Measurements from ENCODE around the gene NKAIN4.
"Not testable (repeated sequence)": the region's sequence is repeated elsewhere in the genome, so short reads cannot be mapped to it uniquely, and the experiment has no call there.

NKAIN4 gene

GRCh38 chr20:63254606-63255384, 532 bp upstream of the NKAIN4 start:
- no peak for DNase-seq

DNA sequence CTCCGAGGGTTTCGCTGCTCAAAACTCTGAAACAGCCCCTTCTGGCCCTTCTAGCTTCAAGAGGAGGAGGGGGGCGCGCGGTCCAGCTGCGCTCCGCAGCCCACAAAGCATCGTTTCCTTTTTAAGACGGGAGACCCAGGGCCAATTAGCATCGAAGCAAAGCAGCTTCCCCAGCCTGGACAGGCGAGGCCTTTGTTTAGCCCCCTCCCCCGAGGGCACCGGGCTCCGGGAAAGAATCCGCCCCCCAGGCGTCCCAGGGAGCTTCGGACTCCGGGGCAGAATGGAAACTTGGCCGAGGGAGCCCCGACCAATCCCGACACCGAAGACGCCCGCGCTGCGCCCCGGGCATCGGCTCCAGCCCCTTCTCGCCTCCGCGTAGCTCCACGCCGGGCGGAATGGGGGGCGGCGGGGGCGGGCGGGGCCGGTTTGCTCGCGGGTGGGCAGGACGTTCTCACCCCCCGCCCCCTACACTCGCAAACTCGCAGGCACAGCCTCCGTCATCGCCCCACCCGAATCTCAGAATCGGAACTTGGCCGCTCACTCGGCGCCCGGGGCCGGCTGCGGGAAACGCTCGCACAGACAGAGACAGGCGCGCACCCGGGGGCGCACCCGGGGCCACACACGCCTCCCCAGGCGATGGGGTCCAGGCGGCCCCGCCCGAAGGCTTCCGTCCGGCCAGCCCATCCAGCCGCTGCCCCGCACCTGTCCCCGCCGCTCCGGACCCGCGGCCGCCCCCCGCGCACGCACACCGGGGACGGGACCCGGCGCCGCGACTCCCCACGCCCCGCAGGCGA, 628 bp downstream of the NKAIN4 start:
- DNase-seq: no peak

DNA sequence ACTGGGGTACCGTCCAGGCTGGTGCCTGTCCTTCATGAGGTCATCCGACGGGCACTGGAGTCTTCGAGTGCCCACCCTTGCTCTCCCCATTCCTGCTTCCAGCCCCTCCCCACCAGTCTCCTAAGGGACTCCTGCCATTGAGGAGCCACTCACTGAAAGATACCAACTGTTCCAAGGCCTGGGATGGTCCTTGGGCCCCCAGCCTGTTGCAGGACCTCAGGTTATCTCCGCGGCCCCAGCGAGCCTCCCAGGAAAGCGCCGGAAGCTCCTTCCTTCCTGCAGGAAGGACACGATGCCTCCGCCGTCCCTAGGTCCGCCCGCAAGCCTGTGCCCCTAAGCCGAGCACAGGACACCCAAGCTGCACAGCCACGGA, 1.2 kb downstream of the NKAIN4 start:
- no peak for DNase-seq

- DNase-seq: no peak
These were observed 2.0 kb downstream of the NKAIN4 start for GRCh38 chr20:63252284-63252711.

- DNase-seq: not testable (repeated sequence)
These were observed 2.9 kb downstream of the NKAIN4 start for GRCh38 chr20:63251350-63251749.

DNA sequence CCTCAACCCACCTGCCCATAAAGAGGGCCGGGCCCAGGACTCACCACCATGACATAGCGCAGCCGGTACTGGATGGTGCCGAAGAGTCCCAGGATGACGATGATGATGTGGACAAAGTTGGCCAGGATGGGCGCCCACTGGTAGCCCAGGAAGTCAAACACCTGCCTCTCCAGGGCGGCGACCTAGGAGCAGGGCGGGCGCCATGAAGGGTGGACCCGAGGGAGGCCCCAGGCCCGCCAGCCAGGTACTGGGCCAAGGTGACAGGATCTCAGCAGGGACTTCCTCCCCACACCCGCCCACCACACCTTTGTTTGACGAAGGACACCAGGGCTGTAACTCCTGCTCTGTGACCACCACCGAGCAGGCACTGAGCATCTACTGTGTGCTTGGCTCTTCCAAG, 4.4 kb downstream of the NKAIN4 start:
- no peak for DNase-seq

- no peak for DNase-seq
These were observed 5.2 kb downstream of the NKAIN4 start for GRCh38 chr20:63248835-63249591.

DNA sequence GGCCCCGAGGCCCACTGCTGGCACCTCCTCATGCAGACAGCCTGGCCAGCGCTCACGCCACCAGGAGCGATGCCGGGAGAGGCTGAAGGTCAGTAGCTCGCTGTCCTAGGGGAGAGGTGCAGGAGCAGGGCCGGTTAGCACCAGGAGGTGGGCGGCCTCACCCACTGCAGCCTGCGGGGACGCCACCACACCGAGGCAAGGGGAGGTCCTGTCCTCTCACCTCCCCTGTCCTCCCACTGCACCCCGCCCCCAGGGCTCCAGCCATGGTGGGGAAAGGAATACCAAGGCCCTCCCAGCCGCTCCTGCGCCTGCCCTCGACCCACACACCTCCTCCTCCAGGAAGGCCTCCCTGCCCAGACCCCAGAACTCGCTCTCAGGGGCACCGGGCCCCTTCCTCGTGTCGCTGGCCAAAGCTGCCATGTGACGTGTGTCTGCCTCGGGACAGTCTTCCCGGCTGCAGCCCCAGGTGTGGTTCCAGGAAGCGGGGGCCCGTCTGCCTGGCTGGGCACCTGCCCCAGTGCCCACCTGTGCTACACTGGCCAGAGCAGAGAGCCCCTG, 6.5 kb downstream of the NKAIN4 start:
- DNase-seq: no peak

DNA sequence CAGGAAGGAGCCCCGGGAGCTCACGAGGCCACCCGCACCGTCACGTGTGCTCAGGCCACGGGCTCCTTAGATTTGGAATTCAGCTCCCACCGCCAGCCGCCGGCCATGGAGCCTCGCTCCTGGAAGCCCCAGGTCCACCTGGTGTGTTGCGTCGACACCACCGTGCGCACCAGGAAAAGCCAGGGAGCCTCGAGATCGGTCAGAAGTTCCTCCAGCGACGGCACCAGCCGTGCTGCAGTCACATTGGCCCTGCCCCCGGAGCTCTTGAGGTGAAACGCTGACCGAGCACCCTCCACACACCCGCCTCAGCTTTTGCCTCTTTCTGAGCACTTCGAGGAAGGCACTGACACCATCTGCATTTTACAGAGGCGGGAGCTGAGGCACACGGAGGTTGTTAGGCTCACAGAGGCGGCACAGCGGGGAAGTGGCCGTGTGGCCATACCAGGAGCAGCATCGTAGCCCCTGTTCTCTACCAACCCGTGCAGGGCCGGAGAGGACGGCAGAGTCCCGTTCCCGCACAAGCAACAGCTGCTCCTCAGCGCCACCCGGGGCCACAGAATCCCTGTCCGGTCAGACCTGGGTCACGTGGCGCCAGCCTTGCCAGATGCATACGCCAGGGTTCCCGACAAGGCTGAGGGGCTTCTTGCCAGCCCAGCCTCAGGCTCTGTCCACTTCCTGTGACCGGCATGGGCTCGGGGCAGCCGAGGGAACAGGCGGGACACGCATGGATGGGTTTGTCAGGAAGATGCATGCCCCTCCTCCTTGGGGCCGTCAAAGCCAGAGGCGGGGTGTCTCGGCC, 7.6 kb downstream of the NKAIN4 start:
- no peak for DNase-seq

GRCh38 chr20:63244468-63244867, 9.8 kb downstream of the NKAIN4 start:
- DNase-seq: no peak

- no peak for DNase-seq
These were observed 10.5 kb downstream of the NKAIN4 start for GRCh38 chr20:63243604-63244247.

DNA sequence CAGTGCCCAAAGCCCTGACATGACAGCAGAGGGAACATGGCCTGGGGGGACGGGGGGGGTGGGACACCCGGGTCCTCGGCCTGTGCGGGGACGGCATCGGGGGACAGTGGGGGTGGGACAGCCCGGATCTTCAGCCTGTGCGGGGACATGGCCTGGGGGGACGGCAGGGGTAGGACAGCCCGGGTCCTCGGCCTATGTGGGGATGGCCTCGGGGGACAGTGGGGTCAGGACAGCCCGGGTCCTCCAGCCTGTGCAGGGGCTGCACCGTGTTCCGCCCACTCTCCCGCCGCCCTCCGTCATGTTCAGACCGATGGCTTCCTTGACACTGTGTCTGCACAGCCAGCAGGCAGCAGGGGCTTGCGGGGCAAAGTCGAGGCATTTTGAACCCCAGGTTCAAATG, 11.5 kb downstream of the NKAIN4 start:
- DNase-seq: no peak

DNA sequence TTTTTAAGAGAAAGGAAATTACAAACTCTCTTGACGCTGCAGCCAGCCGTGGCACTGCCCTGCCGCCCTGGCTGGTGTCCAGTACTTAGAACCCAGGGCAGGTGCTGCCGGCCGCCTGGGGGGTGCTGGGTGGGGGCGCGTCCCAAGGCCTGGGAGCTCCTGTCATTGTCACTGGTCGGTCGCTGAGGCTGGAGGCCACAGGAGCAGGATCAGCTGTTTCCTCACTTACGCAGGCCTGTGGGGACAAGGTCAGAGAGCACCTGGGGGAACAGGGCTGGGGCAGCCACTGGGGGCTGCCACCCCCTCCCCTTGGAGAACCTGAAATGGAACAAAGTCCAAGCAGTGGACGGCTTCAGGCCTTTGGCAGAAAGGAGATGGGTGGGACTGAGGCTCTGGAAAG, 13.0 kb downstream of the NKAIN4 start:
- DNase-seq: no peak

DNA sequence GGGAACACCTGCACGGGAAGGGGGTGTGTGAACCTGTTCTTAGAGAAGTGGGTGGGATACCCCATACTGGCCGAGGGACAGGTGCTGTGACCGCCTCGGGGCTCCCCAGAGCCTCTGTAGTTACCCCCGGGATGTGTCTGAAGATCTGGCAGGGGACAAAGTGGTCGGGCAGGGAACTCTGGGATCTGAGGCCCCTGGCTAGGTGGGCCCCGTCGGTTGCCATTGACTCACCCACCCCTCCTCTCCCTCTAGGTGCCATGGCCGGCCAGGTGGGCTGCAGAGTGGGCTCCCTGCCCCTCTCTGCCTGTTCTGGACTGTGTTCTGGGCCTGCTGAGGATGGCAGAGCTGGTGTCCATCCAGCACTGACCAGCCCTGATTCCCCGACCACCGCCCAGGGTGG, 14.3 kb downstream of the NKAIN4 start:
- no peak for DNase-seq

GRCh38 chr20:63239431-63239830, 14.8 kb downstream of the NKAIN4 start:
- no peak for DNase-seq

GRCh38 chr20:63238514-63239125, 15.6 kb downstream of the NKAIN4 start:
- DNase-seq: no peak

GRCh38 chr20:63238031-63238430, 16.2 kb downstream of the NKAIN4 start:
- no peak for DNase-seq

- DNase-seq: no peak
These were observed 18.0 kb downstream of the NKAIN4 start for GRCh38 chr20:63236116-63236837.

- DNase-seq: no peak
These were observed 18.8 kb downstream of the NKAIN4 start, which contains the start of gene BIRC7 for GRCh38 chr20:63235399-63235983. TSS of gene BIRC7 (plus strand) at chr20:63235905. CDS start at chr20:63236097, 192 bp downstream.
